Measurements from ENCODE around the gene UBA1.

- TF ChIP-seq CTCF (optimal IDR thresholded peaks at IDR 0.05 in 1 of 3, IDR thresholded peaks at IDR 0.05 in 1 of 3, conservative IDR thresholded peaks at IDR 0.05 in 1 of 3; ENCODE audit: extremely low read depth in 1 of 3, insufficient read depth in 2 of 3, low read length in 3 of 3) (no peak), EZH2 (IDR thresholded peaks at IDR 0.05; ENCODE audit: low read length) (no peak)
These were observed 22.8 kb downstream of the UBA1 start for GRCh38 chrX:47216393-47216925.
